Aorta (tissue), 5 donors: ENCODE measurements around the gene SUPT16H. TPM values are rescaled to one million over a fixed set of nuclear protein-coding genes. Genes with fewer than 3 reads are reported as not detected.

Experiments used
- ATAC-seq: fragments of 200-7000 bp; cut with Tn5 transposase; one replicate; pipeline ENCODE4 v1.9.1; 2022; ENCODE audit warnings: moderate library complexity; ENCODE audit not compliant: low FRiP score
- DNase-seq, 2 donors: peaks; one replicate each; pipeline ENCODE4 v3.0.0-alpha.2; 2020
- H3K27ac ChIP-seq, 2 donors: one replicate each; pipeline ENCODE4 v1.5.1; 2013; ENCODE audit warnings: low read length in 2 of 2, mild to moderate bottlenecking in 2 of 2, moderate library complexity in 2 of 2, control low read depth in 1 of 2, inconsistent platforms in 1 of 2, low read depth in 1 of 2
- H3K27me3 ChIP-seq, 2 donors: one replicate each; pipeline ENCODE4 v1.6.1; 2013; ENCODE audit warnings: control low read depth in 1 of 2, low read length in 1 of 2, mild to moderate bottlenecking in 1 of 2, moderate library complexity in 1 of 2; ENCODE audit not compliant: insufficient read depth in 2 of 2, control insufficient read depth in 1 of 2
- H3K36me3 ChIP-seq, 2 donors: one replicate each; pipeline ENCODE4 v1.6.1; 2013; ENCODE audit warnings: control low read depth in 1 of 2, low read length in 1 of 2, mild to moderate bottlenecking in 1 of 2; ENCODE audit not compliant: insufficient read depth in 2 of 2, control insufficient read depth in 1 of 2
- H3K4me1 ChIP-seq, 2 donors: one replicate each; pipeline ENCODE4 v1.6.1; 2013; ENCODE audit warnings: low read length in 2 of 2, control low read depth in 1 of 2, mild to moderate bottlenecking in 1 of 2, moderate library complexity in 1 of 2; ENCODE audit not compliant: insufficient read depth in 2 of 2, control insufficient read depth in 1 of 2
- H3K4me3 ChIP-seq, 2 donors: one replicate each; pipeline ENCODE4 v1.5.1; 2013; ENCODE audit warnings: low read length in 2 of 2, control low read depth in 1 of 2, mild to moderate bottlenecking in 1 of 2
- H3K9me3 ChIP-seq: one replicate; pipeline ENCODE4 v1.6.1; 2013; ENCODE audit warnings: mild to moderate bottlenecking, low read length; ENCODE audit not compliant: control insufficient read depth
- WGBS, 2 donors: extraction: QIAGEN DNeasy Blood & Tissue Kit; methylation state at CpG; one replicate each; pipeline ENCODE4 v1.1.7; 2013; 5-methylcytosine and 5-hydroxymethylcytosine counted together
- intact Hi-C, 2 donors: fragments of 100-400 bp; cut with DNase I; formaldehyde crosslinking; loops; one replicate each; pipeline versions ENCODE4 v1.14.2 to v1.15.0; 2022
- polyA plus RNA-seq, 2 donors: library from polyadenylated mRNA; stranded (reverse); fragments of 200-250 nt; gene quantifications; one replicate each; pipeline ENCODE4 v1.2.3, GENCODE V29; 2013
- total RNA-seq, 2 donors: library from RNA; stranded (reverse); fragmentation: NEBNext Ultra II Directional; extraction: Animal tissue kit (Norgen Biotek cat#: 25700); gene quantifications; one replicate each; pipeline ENCODE4 v1.2.1, GENCODE V29; 2021
- donor health status: healthy with polysubstance abuse.
- donor health status: Bipolar disorder and iron deficiency.
- donor health status: DM: no; HTN: no; CAD: no.
- donor health status: DM: no; HTN: no; CAD: no.
- donor health status: DM: yes; HTN: yes; CAD: no.

SUPT16H gene
- total and polyA plus RNA-seq, 4 donors: 36.8 to 50.5 (median 43.9) TPM

- H3K27ac ChIP-seq: no peak overlapping the region
- no peak overlapping the region for H3K4me3 ChIP-seq
- intact Hi-C loops: no loop called here
- DNase-seq (no peak), ATAC-seq (no peak)
- H3K27me3 ChIP-seq: no peaks in the 10 kb centered on the region
- no peaks in the 10 kb centered on the region for H3K4me1 ChIP-seq
- no peaks in the 10 kb centered on the region for H3K9me3 ChIP-seq
- 70 to 74% methylated on average over 2 of the region's 2 CpGs for WGBS, 2 donors
- peaks cover 0 to 3% of the 10 kb centered on the region in 2 donors for H3K36me3 ChIP-seq
Measured at GRCh38 chr14:21347201-21347600, 36.6 kb downstream of the SUPT16H start.

GRCh38 chr14:21346532-21347135, 37.2 kb downstream of the SUPT16H start:
- intact Hi-C loops: no loop called here
- no peak for ATAC-seq
- Histone ChIP-seq H3K27ac (no peak overlapping the region), H3K36me3 (no peaks in the 10 kb centered on the region), H3K4me1 (no peaks in the 10 kb centered on the region), H3K27me3 (no peaks in the 10 kb centered on the region), H3K4me3 (no peak overlapping the region), H3K9me3 (no peaks in the 10 kb centered on the region)
- DNase-seq: no peak
- 80 to 82% methylated on average over 2 of the region's 2 CpGs for WGBS, 2 donors

- H3K27ac ChIP-seq: no peak overlapping the region
- H3K4me1 ChIP-seq: no peaks in the 10 kb centered on the region
- ATAC-seq (no peak), DNase-seq (no peak)
- intact Hi-C loops: no loop called here
- no peaks in the 10 kb centered on the region for H3K36me3 ChIP-seq
- no peak overlapping the region for H3K4me3 ChIP-seq
- H3K27me3 ChIP-seq: no peaks in the 10 kb centered on the region
- 82 to 84% methylated on average over 13 of the region's 13 CpGs for WGBS, 2 donors
- H3K9me3 ChIP-seq: no peaks in the 10 kb centered on the region
Measured at GRCh38 chr14:21343035-21343794, 40.6 kb downstream of the SUPT16H start.

- Histone ChIP-seq H3K9me3 (no peaks in the 10 kb centered on the region), H3K4me3 (no peak overlapping the region), H3K4me1 (no peaks in the 10 kb centered on the region), H3K27me3 (no peaks in the 10 kb centered on the region), H3K27ac (no peak overlapping the region), H3K36me3 (no peaks in the 10 kb centered on the region)
- intact Hi-C loops: no loop called here
- DNase-seq: no peak
- 82 to 84% methylated on average over 9 of the region's 9 CpGs for WGBS, 2 donors
- no peak for ATAC-seq
Measured at GRCh38 chr14:21334202-21334906, 49.5 kb downstream of the SUPT16H start.

GRCh38 chr14:21332950-21333349, 50.9 kb downstream of the SUPT16H start:
- no peaks in the 10 kb centered on the region for H3K9me3 ChIP-seq
- intact Hi-C loops: no loop called here
- H3K27ac ChIP-seq: no peak overlapping the region
- H3K4me1 ChIP-seq: no peaks in the 10 kb centered on the region
- H3K27me3 ChIP-seq: no peaks in the 10 kb centered on the region
- WGBS, 2 donors: 74% methylated on average over 2 of the region's 2 CpGs
- H3K4me3 ChIP-seq: no peak overlapping the region
- DNase-seq (no peak), ATAC-seq (no peak)
- no peaks in the 10 kb centered on the region for H3K36me3 ChIP-seq

DNA sequence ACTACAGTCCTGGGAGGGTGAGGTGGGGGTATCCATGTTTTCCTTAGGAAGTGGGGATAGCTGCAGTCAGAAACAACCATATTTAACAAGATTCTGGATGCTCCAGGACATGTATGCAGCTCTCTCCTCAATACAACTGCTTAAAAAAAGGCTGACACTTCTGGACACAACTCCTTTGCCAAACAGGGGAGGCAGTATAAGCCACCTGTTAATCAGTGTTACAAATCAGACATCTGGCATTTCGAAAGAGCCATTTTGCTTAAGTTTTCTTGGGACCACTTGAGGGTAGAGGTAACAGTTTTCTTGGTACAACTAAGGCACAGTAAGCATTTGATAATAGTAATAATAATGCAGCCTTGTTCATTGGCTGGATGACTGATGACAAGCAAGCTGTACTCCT, 56.8 kb downstream of the SUPT16H start:
- Histone ChIP-seq H3K36me3 (no peaks in the 10 kb centered on the region), H3K27me3 (no peaks in the 10 kb centered on the region), H3K9me3 (no peaks in the 10 kb centered on the region), H3K4me1 (no peaks in the 10 kb centered on the region), H3K4me3 (no peak overlapping the region), H3K27ac (no peak overlapping the region)
- WGBS, 2 donors: 79 to 83% methylated on average over 1 of the region's 1 CpG
- no peak for DNase-seq
- intact Hi-C loops: no loop called here
- no peak for ATAC-seq

- no peaks in the 10 kb centered on the region for H3K4me1 ChIP-seq
- 56 to 70% methylated on average over 2 of the region's 2 CpGs for WGBS, 2 donors
- no peak overlapping the region for H3K4me3 ChIP-seq
- intact Hi-C loops: no loop called here
- H3K36me3 ChIP-seq: no peaks in the 10 kb centered on the region
- H3K27me3 ChIP-seq: no peaks in the 10 kb centered on the region
- no peaks in the 10 kb centered on the region for H3K9me3 ChIP-seq
- ATAC-seq: no peak
- H3K27ac ChIP-seq: no peak overlapping the region
- DNase-seq: no peak
Measured at GRCh38 chr14:21322716-21323115, 61.1 kb downstream of the SUPT16H start.

GRCh38 chr14:21320913-21321312, 62.9 kb downstream of the SUPT16H start:
- Histone ChIP-seq H3K9me3 (no peaks in the 10 kb centered on the region), H3K27ac (no peak overlapping the region), H3K36me3 (no peaks in the 10 kb centered on the region), H3K4me1 (no peaks in the 10 kb centered on the region), H3K27me3 (no peaks in the 10 kb centered on the region), H3K4me3 (no peak overlapping the region)
- no peak for DNase-seq
- ATAC-seq: no peak
- intact Hi-C loops: no loop called here
- 78 to 91% methylated on average over 2 of the region's 2 CpGs for WGBS, 2 donors

DNA sequence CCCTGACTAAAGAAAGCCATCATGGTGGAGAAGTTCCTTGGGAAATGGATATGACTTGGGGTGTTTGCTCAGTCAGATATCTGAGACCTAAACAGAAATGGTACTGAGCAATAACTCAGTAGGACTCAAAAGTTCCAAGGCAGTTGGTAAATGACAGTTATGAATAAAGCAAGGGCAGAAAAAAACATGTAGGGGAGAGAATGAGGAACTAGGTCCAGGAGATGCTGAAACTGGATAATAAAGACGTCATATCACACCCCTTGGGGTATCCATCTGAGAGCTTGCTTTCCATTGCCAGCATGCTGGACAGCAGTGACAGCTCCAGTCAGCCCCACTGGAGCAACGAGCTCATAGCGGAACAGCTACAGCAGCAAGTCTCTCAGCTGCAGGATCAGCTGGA, 66.4 kb downstream of the SUPT16H start:
- no peaks in the 10 kb centered on the region for H3K9me3 ChIP-seq
- no peaks in the 10 kb centered on the region for H3K36me3 ChIP-seq
- no peaks in the 10 kb centered on the region for H3K27me3 ChIP-seq
- WGBS, 2 donors: 41 to 44% methylated on average over 3 of the region's 3 CpGs
- ATAC-seq (no peak), DNase-seq (no peak)
- H3K4me1 ChIP-seq: no peaks in the 10 kb centered on the region
- H3K27ac ChIP-seq: no peak overlapping the region
- intact Hi-C loops: no loop called here
- no peak overlapping the region for H3K4me3 ChIP-seq
